Right lung (tissue), 5 donors: ENCODE measurements around the gene LRMDA. TPM values are rescaled to one million over a fixed set of nuclear protein-coding genes. Genes with fewer than 3 reads are reported as not detected.

ENCODE experiments used
- DNase-seq, 2 donors: peaks; one replicate each; pipeline ENCODE4 v3.0.0-alpha.2; 2013
- polyA plus RNA-seq, 5 donors: library from polyadenylated mRNA; unstranded; fragments of 120-200 nt; gene quantifications; one replicate each; pipeline versions ENCODE4 v1.2.1 to v1.2.3, GENCODE V29; 2013; ENCODE audit warnings: inconsistent platforms in 1 of 5, low replicate concordance in 1 of 5; ENCODE audit not compliant: insufficient read length in 5 of 5, insufficient read depth in 1 of 5

LRMDA gene
- polyA plus RNA-seq, 5 donors = 13.4 to 23.1 (median 19.1) TPM

GRCh38 chr10:75865413-75866299, 434.2 kb downstream of the LRMDA start:
- no peak for DNase-seq

- no peak for DNase-seq
Measured at GRCh38 chr10:75866300-75866625, 434.8 kb downstream of the LRMDA start.

DNA sequence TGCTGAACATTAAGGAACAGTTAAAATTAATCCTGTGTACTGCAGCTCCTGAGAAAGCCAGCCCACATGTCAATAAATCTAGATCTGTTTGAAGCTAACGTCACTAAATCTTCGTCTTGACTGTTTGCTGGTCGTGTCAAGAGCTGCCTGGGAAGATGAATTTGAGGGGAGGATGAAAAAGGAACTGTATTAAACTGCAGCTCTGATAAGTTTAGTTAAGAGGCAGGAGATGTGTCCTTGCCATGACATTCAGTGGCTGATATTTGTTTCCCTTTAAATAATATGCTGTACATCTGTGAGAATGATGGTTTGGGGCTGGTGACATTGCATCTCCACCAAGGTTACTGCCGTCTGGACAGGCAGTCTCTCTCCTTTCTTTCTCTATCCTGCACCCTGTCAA, 435.3 kb downstream of the LRMDA start:
- DNase-seq = no peak

DNA sequence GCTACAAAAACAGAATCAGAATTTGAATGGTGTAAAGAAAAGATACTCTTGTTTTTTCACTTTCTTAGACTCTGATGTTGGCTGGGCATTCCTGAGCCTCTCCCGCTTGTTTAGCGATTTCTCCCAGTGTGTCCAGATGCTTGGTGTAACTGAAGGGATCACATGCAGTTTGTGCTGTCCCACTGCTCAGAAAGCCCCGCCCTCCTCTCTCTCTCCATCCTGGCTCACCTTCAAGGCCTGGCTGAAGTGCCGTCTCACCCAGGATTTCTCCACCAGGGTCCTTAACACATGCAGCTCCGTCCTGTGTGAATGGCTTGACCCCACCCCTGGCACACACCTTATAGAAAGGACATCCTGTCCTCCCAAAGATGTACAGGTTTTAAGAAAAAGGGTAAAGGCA, 437.1 kb downstream of the LRMDA start:
- DNase-seq = no peak

DNA sequence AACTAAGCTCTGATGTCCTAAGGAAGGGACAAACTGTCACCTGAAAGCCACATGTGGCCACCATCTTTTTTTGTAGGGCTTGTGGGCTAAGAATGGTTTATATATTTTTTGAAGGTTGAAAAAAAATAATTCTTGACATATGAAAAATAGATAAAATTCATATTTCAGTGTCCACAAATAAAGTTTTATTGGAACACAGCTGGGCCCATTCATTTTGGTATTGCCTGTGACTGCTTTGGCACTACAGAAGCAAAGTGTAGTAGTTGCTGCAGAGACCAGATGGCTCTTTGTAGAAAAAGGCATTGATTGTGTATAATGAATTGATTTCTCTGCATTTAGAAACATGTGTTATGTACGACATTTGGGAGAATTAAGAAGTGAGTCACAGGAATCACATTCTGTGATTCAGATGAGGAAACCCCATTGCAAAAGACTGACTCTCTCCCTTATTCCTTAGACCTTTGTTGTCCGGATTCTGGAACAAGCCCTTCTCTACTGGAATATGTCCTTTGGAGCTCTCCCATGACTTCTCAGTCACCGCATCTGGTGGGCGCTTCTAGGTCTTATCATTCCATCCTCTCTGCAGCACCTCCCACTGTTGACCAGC, 438.7 kb downstream of the LRMDA start:
- no peak for DNase-seq

GRCh38 chr10:75875740-75876139, 444.3 kb downstream of the LRMDA start:
- DNase-seq = no peak

- no peak for DNase-seq
Measured at GRCh38 chr10:75876710-75877109, 445.3 kb downstream of the LRMDA start.

GRCh38 chr10:75877877-75878276, 446.5 kb downstream of the LRMDA start:
- no peak for DNase-seq

- DNase-seq = no peak
Measured at GRCh38 chr10:75878586-75878985, 447.2 kb downstream of the LRMDA start.

GRCh38 chr10:75880031-75880775, 448.8 kb downstream of the LRMDA start:
- no peak for DNase-seq

- no peak for DNase-seq
Measured at GRCh38 chr10:75883081-75884072, 452.0 kb downstream of the LRMDA start.

DNA sequence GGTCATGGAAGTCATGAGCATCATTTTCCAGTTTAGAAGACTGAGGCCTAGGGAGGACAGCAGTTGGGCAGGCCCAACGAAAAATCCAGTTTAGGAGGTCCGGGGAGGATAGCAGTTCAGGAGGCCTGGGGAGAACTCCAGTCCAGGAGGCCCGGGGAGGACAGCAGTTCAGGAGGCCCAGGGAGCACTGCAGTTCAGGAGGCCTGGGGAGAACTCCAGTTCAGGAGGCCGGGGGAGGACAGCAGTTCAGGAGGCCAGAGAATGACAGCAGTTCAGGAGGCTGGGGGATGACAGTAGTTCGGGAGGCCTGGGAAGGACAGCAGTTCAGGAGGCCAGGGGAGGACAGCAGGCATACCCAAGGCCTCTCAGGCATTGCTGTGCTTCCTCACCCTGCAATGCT, 453.4 kb downstream of the LRMDA start:
- no peak for DNase-seq

GRCh38 chr10:75887369-75887768, 455.9 kb downstream of the LRMDA start:
- no peak for DNase-seq

- no peak for DNase-seq
Measured at GRCh38 chr10:75887992-75888680, 456.7 kb downstream of the LRMDA start.

- no peak for DNase-seq
Measured at GRCh38 chr10:75889051-75889450, 457.6 kb downstream of the LRMDA start.

DNA sequence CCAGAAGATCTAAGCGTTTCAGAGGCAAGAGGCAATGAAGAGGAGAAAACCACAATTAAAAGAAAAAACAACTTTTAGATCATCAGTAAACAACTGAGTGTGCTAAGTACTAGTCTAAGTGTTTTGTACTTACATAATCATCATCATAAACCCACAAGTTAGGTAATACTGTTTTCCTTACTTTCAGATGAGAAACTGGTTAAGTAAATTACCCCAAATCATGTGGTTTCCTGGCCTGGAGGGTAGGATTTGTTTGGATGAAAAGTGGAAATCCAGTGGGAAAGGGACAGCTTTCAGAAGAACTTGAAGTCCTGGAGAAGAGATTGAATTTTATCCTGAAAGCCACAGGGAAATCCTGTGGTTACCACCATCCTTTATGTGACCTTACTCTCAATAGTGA, 463.3 kb downstream of the LRMDA start:
- DNase-seq = no peak

- no peak for DNase-seq
Measured at GRCh38 chr10:75895259-75895658, 463.8 kb downstream of the LRMDA start.

- DNase-seq = no peak
Measured at GRCh38 chr10:75899816-75900390, 468.5 kb downstream of the LRMDA start.

- DNase-seq = no peak
Measured at GRCh38 chr10:75902816-75903215, 471.4 kb downstream of the LRMDA start.

GRCh38 chr10:75904499-75905283, 473.3 kb downstream of the LRMDA start:
- no peak for DNase-seq
